Measurements from ENCODE around the gene NME2. TPM values are rescaled to one million over a fixed set of nuclear protein-coding genes. Genes with fewer than 3 reads are reported as not detected.

Gene NME2
- total and polyA plus RNA-seq, 10 of the 15 experiments (the other 5 are each of a cell fraction or from before 2014, with no cell fraction given): 497 to 1,030 (median 786) TPM

DNA sequence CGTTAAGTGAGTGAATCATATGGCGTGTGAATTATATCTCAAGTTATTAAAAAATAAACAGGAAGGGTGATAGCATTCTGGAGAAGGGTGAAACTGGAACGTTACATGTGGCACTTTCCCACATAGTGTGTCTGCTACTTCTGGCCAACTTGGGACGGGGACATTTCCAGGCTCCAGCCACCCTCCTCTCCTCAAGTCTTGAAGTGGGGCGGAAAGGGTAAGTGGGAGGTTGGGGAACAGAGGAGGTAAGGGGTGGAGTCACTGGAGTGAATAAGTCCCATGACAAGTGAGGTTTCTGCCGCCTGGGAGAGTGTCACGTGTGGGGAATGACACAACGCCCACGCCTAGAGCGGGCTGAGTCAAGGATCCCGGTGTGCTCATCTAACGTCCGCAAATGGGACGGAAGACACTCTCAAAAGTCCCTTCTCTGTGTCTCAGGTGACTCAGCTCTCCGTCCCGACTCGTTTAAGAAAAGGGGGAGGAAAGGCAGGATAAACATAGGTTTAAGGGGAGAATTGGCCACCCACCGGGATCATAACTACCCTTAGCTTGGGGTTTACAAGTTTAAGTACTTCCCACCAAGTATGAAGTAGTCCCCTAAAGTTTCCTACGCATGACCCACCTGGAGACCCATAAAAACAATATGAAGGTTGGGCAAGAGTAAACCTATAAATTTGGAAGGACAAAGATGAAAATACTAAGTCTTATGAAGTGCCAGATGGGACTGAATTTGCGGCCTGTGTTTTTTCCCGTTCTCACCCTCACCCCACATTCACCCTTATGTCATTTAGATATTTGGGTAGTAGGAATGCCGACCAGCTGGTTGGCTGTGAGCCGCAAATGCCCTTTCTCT lies 44.4 kb upstream of the NME2 start (continued):
- TF ChIP-seq, protein P1, sequence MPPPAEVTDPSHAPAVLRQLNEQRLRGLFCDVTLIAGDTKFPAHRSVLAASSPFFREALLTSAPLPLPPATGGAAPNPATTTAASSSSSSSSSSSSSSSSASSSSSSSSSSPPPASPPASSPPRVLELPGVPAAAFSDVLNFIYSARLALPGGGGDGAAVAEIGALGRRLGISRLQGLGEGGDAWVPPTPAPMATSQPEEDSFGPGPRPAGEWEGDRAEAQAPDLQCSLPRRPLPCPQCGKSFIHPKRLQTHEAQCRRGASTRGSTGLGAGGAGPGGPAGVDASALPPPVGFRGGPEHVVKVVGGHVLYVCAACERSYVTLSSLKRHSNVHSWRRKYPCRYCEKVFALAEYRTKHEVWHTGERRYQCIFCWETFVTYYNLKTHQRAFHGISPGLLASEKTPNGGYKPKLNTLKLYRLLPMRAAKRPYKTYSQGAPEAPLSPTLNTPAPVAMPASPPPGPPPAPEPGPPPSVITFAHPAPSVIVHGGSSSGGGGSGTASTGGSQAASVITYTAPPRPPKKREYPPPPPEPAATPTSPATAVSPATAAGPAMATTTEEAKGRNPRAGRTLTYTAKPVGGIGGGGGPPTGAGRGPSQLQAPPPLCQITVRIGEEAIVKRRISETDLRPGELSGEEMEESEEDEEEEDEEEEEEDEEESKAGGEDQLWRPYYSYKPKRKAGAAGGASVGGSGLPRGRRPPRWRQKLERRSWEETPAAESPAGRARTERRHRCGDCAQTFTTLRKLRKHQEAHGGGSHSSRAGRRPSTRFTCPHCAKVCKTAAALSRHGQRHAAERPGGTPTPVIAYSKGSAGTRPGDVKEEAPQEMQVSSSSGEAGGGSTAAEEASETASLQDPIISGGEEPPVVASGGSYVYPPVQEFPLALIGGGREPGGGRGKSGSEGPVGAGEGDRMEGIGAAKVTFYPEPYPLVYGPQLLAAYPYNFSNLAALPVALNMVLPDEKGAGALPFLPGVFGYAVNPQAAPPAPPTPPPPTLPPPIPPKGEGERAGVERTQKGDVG (CRISPR knock-in tag; IDR thresholded peaks at IDR 0.05): no peak
- TF ChIP-seq CEBPB (IDR thresholded peaks at IDR 0.05; ENCODE audit: borderline replicate concordance in 1 of 2, low read depth in 2 of 2, low read length in 2 of 2): no peak
- TF ChIP-seq, protein P2, sequence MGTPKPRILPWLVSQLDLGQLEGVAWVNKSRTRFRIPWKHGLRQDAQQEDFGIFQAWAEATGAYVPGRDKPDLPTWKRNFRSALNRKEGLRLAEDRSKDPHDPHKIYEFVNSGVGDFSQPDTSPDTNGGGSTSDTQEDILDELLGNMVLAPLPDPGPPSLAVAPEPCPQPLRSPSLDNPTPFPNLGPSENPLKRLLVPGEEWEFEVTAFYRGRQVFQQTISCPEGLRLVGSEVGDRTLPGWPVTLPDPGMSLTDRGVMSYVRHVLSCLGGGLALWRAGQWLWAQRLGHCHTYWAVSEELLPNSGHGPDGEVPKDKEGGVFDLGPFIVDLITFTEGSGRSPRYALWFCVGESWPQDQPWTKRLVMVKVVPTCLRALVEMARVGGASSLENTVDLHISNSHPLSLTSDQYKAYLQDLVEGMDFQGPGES (IDR thresholded peaks at IDR 0.05): no peak
- TF ChIP-seq NRF1 (conservative IDR thresholded peaks at IDR 0.05; ENCODE audit: low read depth, low read length): no peak
- TF ChIP-seq YBX1 (IDR thresholded peaks at IDR 0.05): no peak
- 0 out of 2 replicates have a peak, but pooled peaks have one; percentile 71 for TF ChIP-seq WRNIP1 (IDR thresholded peaks at IDR 0.05; ENCODE audit: borderline replicate concordance, low read depth, low read length)

Data from GM12878 (cell line).